Neutrophil (primary cell): Measurements from ENCODE around the gene AUNIP.

Experiments
- H3K27ac ChIP-seq: fragments of 200-600 bp; sonication (generic); 2 replicates; pipeline ENCODE4 v1.5.1; 2016; ENCODE audit warnings: mild to moderate bottlenecking, moderate library complexity
- H3K27me3 ChIP-seq: fragments of 200-600 bp; sonication (generic); 2 replicates; pipeline ENCODE4 v1.6.0; 2016; ENCODE audit warnings: mild to moderate bottlenecking
- H3K36me3 ChIP-seq: fragments of 200-600 bp; sonication (generic); 2 replicates; pipeline ENCODE4 v1.5.1; 2017
- H3K4me1 ChIP-seq, 2 experiments: fragments of 200-600 bp in 1 of 2; sonication (generic) in 1 of 2; 1 replicate in 1 of 2; 2 replicates in 1 of 2; pipeline versions ENCODE4 v1.5.1 to v1.6.1; 2013 to 2016; ENCODE audit warnings: low read depth in 1 of 2, low read length in 1 of 2, mild to moderate bottlenecking in 1 of 2, moderate library complexity in 1 of 2; ENCODE audit not compliant: control insufficient read depth in 1 of 2, insufficient read depth in 1 of 2
- H3K4me3 ChIP-seq, 2 experiments: fragments of 200-600 bp in 1 of 2; sonication (generic) in 1 of 2; 1 replicate in 1 of 2; 2 replicates in 1 of 2; pipeline ENCODE4 v1.5.1; 2013 to 2016; ENCODE audit warnings: low read depth in 1 of 2, low read length in 1 of 2, mild to moderate bottlenecking in 1 of 2, moderate library complexity in 1 of 2
- H3K9me3 ChIP-seq: fragments of 200-600 bp; sonication (generic); 2 replicates; pipeline ENCODE4 v1.5.1; 2016
- CTCF ChIP-seq: fragments of 200-600 bp; sonication (generic); IDR thresholded peaks from 2 replicates; pipeline ENCODE4 v1.5.1; 2016; ENCODE audit warnings: antibody characterized with exemption

Gene AUNIP

GRCh38 chr1:25893116-25893515 is 33.9 kb upstream of the AUNIP start:
- TF ChIP-seq CTCF: no peak
- Histone ChIP-seq H3K27ac (no peak overlapping the region), H3K27me3 (no peaks in the 10 kb centered on the region), H3K9me3 (no peaks in the 10 kb centered on the region), H3K4me1 (peaks cover 6 to 7% of the 10 kb centered on the region in 2 experiments), H3K4me3 (no peak overlapping the region), H3K36me3 (peaks cover 2% of the 10 kb centered on the region)

- Histone ChIP-seq H3K36me3 (no peaks in the 10 kb centered on the region), H3K27ac (no peak overlapping the region), H3K4me3 (no peak overlapping the region), H3K4me1 (peaks cover 6 to 7% of the 10 kb centered on the region in 2 experiments), H3K27me3 (no peaks in the 10 kb centered on the region), H3K9me3 (no peaks in the 10 kb centered on the region)
- no peak for TF ChIP-seq CTCF
Observed at GRCh38 chr1:25891606-25892005, 32.3 kb upstream of the AUNIP start.

GRCh38 chr1:25890239-25891034 is 31.2 kb upstream of the AUNIP start:
- Histone ChIP-seq H3K4me3 (no peak overlapping the region), H3K4me1 (peaks cover 4% of the 10 kb centered on the region in 2 experiments), H3K9me3 (no peaks in the 10 kb centered on the region), H3K36me3 (no peaks in the 10 kb centered on the region), H3K27ac (no peak overlapping the region), H3K27me3 (no peaks in the 10 kb centered on the region)
- TF ChIP-seq CTCF: no peak

- no peak for TF ChIP-seq CTCF
- no peak overlapping the region for H3K4me3 ChIP-seq
- H3K4me1 ChIP-seq: no peaks in the 10 kb centered on the region
- H3K36me3 ChIP-seq: no peaks in the 10 kb centered on the region
- H3K9me3 ChIP-seq: no peaks in the 10 kb centered on the region
- no peaks in the 10 kb centered on the region for H3K27me3 ChIP-seq
- H3K27ac ChIP-seq: no peak overlapping the region
Observed at GRCh38 chr1:25889470-25889869, 30.2 kb upstream of the AUNIP start.

GRCh38 chr1:25888426-25888987 is 29.2 kb upstream of the AUNIP start:
- TF ChIP-seq CTCF: no peak
- Histone ChIP-seq H3K9me3 (no peaks in the 10 kb centered on the region), H3K36me3 (no peaks in the 10 kb centered on the region)

More at GRCh38 chr1:25888426-25888987, 29.2 kb upstream of the AUNIP start:
- Histone ChIP-seq H3K4me1 (no peaks in the 10 kb centered on the region), H3K27ac (no peak overlapping the region), H3K4me3 (no peak overlapping the region), H3K27me3 (no peaks in the 10 kb centered on the region)
